ENCODE data around the gene TEX2. TPM values are rescaled to one million over a fixed set of nuclear protein-coding genes. Genes with fewer than 3 reads are reported as not detected.

The TEX2 gene
- total and polyA plus RNA-seq, 4 experiments from 2014 or later, result 7.9 to 13.1 (median 10.7) TPM

- Histone ChIP-seq H3K36me3 (ENCODE audit: insufficient read depth, low read length) (no peaks in the 10 kb centered on the region), H3K4me3 (ENCODE audit: low read length in 2 of 2) (no peak overlapping the region), H3K9me3 (ENCODE audit: control insufficient read depth in 1 of 2, low read length in 2 of 2) (no peaks in the 10 kb centered on the region), H3K27me3 (ENCODE audit: insufficient read depth, low read length) (no peaks in the 10 kb centered on the region), H3K27ac (ENCODE audit: low read depth, low read length) (no peak overlapping the region), H3K4me1 (ENCODE audit: insufficient read depth, low read length) (peaks cover 10% of the 10 kb centered on the region)
- H3K4me3 Mint-ChIP-seq, result peak overlapping the region in 1 of 8 donors; percentile 29
- DNase-seq, result no peak
- no peak overlapping the region for H3K27ac Mint-ChIP-seq
- ChIA-PET POLR2A (ENCODE audit: partially characterized antibody) (no interaction called here), CTCF (ENCODE audit: partially characterized antibody) (interaction anchor here (0.9 kb wide), 1 partner anchor 220 kb away, joined by 3 read pairs; no protein-coding TSS in a partner anchor)
- peaks cover 13 to 26% (median 17%) of the 10 kb centered on the region in 4 donors for H3K4me1 Mint-ChIP-seq
- H3K36me3 Mint-ChIP-seq, result peaks cover 5 to 21% of the 10 kb centered on the region in 2 donors
- peaks cover 0 to 7% (median 0%) of the 10 kb centered on the region in 8 donors for H3K9me3 Mint-ChIP-seq
- intact Hi-C loops (cut with micrococcal nuclease), result no loop called here
- H3K27me3 Mint-ChIP-seq, result no peaks in the 10 kb centered on the region
These were observed 62.7 kb downstream of the TEX2 start for GRCh38 chr17:64200080-64201032.

- no peak overlapping the region for H3K27ac ChIP-seq (ENCODE audit: low read depth, low read length)
- POLR2A ChIA-PET (ENCODE audit: partially characterized antibody), result no interaction called here
- Mint-ChIP-seq H3K9me3 (peaks cover 0 to 7% (median 0%) of the 10 kb centered on the region in 8 donors), H3K27ac (no peak overlapping the region), H3K27me3 (no peaks in the 10 kb centered on the region), H3K4me1 (peaks cover 12 to 24% (median 17%) of the 10 kb centered on the region in 4 donors), H3K4me3 (no peak overlapping the region), H3K36me3 (peaks cover 6 to 23% of the 10 kb centered on the region in 2 donors)
- peaks cover 10% of the 10 kb centered on the region for H3K4me1 ChIP-seq (ENCODE audit: insufficient read depth, low read length)
- CTCF ChIA-PET (ENCODE audit: partially characterized antibody), result no interaction called here
- no peaks in the 10 kb centered on the region for H3K27me3 ChIP-seq (ENCODE audit: insufficient read depth, low read length)
- no peaks in the 10 kb centered on the region for H3K9me3 ChIP-seq (ENCODE audit: control insufficient read depth in 1 of 2, low read length in 2 of 2)
- no peaks in the 10 kb centered on the region for H3K36me3 ChIP-seq (ENCODE audit: insufficient read depth, low read length)
- no peak for DNase-seq
- H3K4me3 ChIP-seq (ENCODE audit: low read length in 2 of 2), result no peak overlapping the region
- intact Hi-C loops (cut with micrococcal nuclease), result no loop called here
These were observed 64.5 kb downstream of the TEX2 start for GRCh38 chr17:64198331-64199090.

DNA sequence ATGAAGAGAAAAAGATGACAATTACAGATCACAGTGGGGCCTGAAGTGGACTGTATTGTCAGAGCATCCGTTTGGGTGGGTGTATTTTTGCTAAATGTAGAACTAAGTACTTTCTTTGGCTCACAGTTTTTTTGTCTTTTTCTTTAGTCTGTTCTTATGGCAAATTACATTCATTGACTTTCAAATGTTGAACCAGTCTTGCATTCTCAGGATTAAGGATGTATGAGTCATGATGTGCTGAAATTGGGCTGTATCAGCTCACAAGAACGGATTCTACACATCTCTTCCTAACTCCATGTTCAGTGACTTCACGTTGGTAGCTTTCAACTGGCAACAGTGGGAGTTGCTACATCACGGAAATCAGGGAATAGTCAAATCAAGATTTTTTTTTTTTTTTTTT is 66.5 kb downstream of the TEX2 start:
- ChIA-PET CTCF (ENCODE audit: partially characterized antibody) (interaction anchor here (0.6 to 0.9 kb wide), 2 partner anchors 14 to 486 kb away, joined by 3 read pairs; no protein-coding TSS in a partner anchor), POLR2A (ENCODE audit: partially characterized antibody) (no interaction called here)
- Mint-ChIP-seq H3K27me3 (no peaks in the 10 kb centered on the region), H3K4me1 (peaks cover 9 to 12% (median 11%) of the 10 kb centered on the region in 4 donors), H3K27ac (no peak overlapping the region), H3K9me3 (peaks cover 0 to 7% (median 0%) of the 10 kb centered on the region in 8 donors), H3K4me3 (no peak overlapping the region), H3K36me3 (peaks cover 19 to 36% of the 10 kb centered on the region in 2 donors)
- no peak overlapping the region for H3K27ac ChIP-seq (ENCODE audit: low read depth, low read length)
- H3K27me3 ChIP-seq (ENCODE audit: insufficient read depth, low read length), result no peaks in the 10 kb centered on the region
- DNase-seq, result no peak
- H3K4me1 ChIP-seq (ENCODE audit: insufficient read depth, low read length), result peaks cover 10% of the 10 kb centered on the region
- intact Hi-C loops (cut with micrococcal nuclease), result no loop called here
- no peak overlapping the region for H3K4me3 ChIP-seq (ENCODE audit: low read length in 2 of 2)
- no peaks in the 10 kb centered on the region for H3K9me3 ChIP-seq (ENCODE audit: control insufficient read depth in 1 of 2, low read length in 2 of 2)
- peaks cover 6% of the 10 kb centered on the region for H3K36me3 ChIP-seq (ENCODE audit: insufficient read depth, low read length)

DNA sequence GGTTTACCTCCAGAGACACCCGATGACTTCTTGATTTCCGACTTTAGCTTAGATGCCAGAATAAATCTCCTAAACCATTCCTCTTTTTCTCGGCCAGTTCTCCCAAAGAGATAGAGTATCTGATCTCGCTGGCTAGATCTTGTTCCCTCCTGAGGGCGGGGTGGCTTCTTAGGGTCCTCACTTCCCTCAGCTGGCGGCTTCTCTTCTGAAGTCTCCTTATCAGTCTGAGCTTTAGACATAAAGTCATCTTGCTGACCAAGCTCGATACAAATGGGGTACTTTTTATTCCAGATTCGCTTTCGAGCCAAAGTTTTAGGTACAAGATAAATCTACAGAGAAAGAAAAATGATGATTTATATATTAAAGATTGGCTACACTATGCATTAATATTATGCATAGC is 69.5 kb downstream of the TEX2 start:
- Mint-ChIP-seq H3K27ac (no peak overlapping the region), H3K9me3 (peaks cover 0 to 7% (median 0%) of the 10 kb centered on the region in 8 donors), H3K4me1 (no peaks in the 10 kb centered on the region), H3K36me3 (peaks cover 19 to 42% of the 10 kb centered on the region in 2 donors), H3K4me3 (no peak overlapping the region), H3K27me3 (no peaks in the 10 kb centered on the region)
- intact Hi-C loops (cut with micrococcal nuclease), result no loop called here
- Histone ChIP-seq H3K36me3 (ENCODE audit: insufficient read depth, low read length) (peaks cover 6% of the 10 kb centered on the region), H3K27me3 (ENCODE audit: insufficient read depth, low read length) (no peaks in the 10 kb centered on the region), H3K4me3 (ENCODE audit: low read length in 2 of 2) (no peak overlapping the region), H3K9me3 (ENCODE audit: control insufficient read depth in 1 of 2, low read length in 2 of 2) (no peaks in the 10 kb centered on the region), H3K4me1 (ENCODE audit: insufficient read depth, low read length) (no peaks in the 10 kb centered on the region), H3K27ac (ENCODE audit: low read depth, low read length) (no peak overlapping the region)
- POLR2A ChIA-PET (ENCODE audit: partially characterized antibody), result no interaction called here
- DNase-seq, result no peak
- CTCF ChIA-PET (ENCODE audit: partially characterized antibody), result interaction anchor here (0.7 kb wide), 1 partner anchor 127 kb away, joined by 3 read pairs; no protein-coding TSS in a partner anchor

- peaks cover 6% of the 10 kb centered on the region for H3K36me3 ChIP-seq (ENCODE audit: insufficient read depth, low read length)
- Mint-ChIP-seq H3K27ac (no peak overlapping the region), H3K36me3 (peaks cover 20 to 43% of the 10 kb centered on the region in 2 donors), H3K4me1 (no peaks in the 10 kb centered on the region), H3K27me3 (no peaks in the 10 kb centered on the region), H3K4me3 (no peak overlapping the region), H3K9me3 (peaks cover 0 to 4% (median 0%) of the 10 kb centered on the region in 8 donors)
- no peaks in the 10 kb centered on the region for H3K4me1 ChIP-seq (ENCODE audit: insufficient read depth, low read length)
- no peak for DNase-seq
- intact Hi-C loops (cut with micrococcal nuclease), result no loop called here
- CTCF ChIA-PET (ENCODE audit: partially characterized antibody), result no interaction called here
- H3K27ac ChIP-seq (ENCODE audit: low read depth, low read length), result no peak overlapping the region
- no peak overlapping the region for H3K4me3 ChIP-seq (ENCODE audit: low read length in 2 of 2)
- POLR2A ChIA-PET (ENCODE audit: partially characterized antibody), result no interaction called here
- no peaks in the 10 kb centered on the region for H3K9me3 ChIP-seq (ENCODE audit: control insufficient read depth in 1 of 2, low read length in 2 of 2)
- no peaks in the 10 kb centered on the region for H3K27me3 ChIP-seq (ENCODE audit: insufficient read depth, low read length)
These were observed 70.5 kb downstream of the TEX2 start for GRCh38 chr17:64192589-64192988.

GRCh38 chr17:64190472-64190871 is 72.6 kb downstream of the TEX2 start:
- no peaks in the 10 kb centered on the region for H3K4me1 ChIP-seq (ENCODE audit: insufficient read depth, low read length)
- Mint-ChIP-seq H3K9me3 (no peaks in the 10 kb centered on the region), H3K4me3 (no peak overlapping the region), H3K36me3 (peaks cover 30 to 43% of the 10 kb centered on the region in 2 donors), H3K4me1 (no peaks in the 10 kb centered on the region), H3K27me3 (no peaks in the 10 kb centered on the region), H3K27ac (peak overlapping the region in 1 of 7 donors; percentile 37)
- no peaks in the 10 kb centered on the region for H3K9me3 ChIP-seq (ENCODE audit: control insufficient read depth in 1 of 2, low read length in 2 of 2)
- H3K27me3 ChIP-seq (ENCODE audit: insufficient read depth, low read length), result no peaks in the 10 kb centered on the region
- H3K27ac ChIP-seq (ENCODE audit: low read depth, low read length), result no peak overlapping the region
- intact Hi-C loops (cut with micrococcal nuclease), result no loop called here
- CTCF ChIA-PET (ENCODE audit: partially characterized antibody), result no interaction called here
- POLR2A ChIA-PET (ENCODE audit: partially characterized antibody), result no interaction called here
- H3K4me3 ChIP-seq (ENCODE audit: low read length in 2 of 2), result no peak overlapping the region
- peaks cover 6% of the 10 kb centered on the region for H3K36me3 ChIP-seq (ENCODE audit: insufficient read depth, low read length)
- DNase-seq, result no peak

GRCh38 chr17:64188088-64188487 is 75.0 kb downstream of the TEX2 start:
- Mint-ChIP-seq H3K9me3 (no peaks in the 10 kb centered on the region), H3K27me3 (no peaks in the 10 kb centered on the region), H3K4me3 (no peak overlapping the region), H3K36me3 (peaks cover 25 to 42% of the 10 kb centered on the region in 2 donors), H3K4me1 (peaks cover 0 to 7% (median 5%) of the 10 kb centered on the region in 4 donors), H3K27ac (peak overlapping the region in 1 of 7 donors; percentile 53)
- DNase-seq, result no peak
- intact Hi-C loops (cut with micrococcal nuclease), result no loop called here
- no peaks in the 10 kb centered on the region for H3K27me3 ChIP-seq (ENCODE audit: insufficient read depth, low read length)
- CTCF ChIA-PET (ENCODE audit: partially characterized antibody), result interaction anchor here (0.7 kb wide), 1 partner anchor 133 kb away, joined by 3 read pairs; no protein-coding TSS in a partner anchor
- POLR2A ChIA-PET (ENCODE audit: partially characterized antibody), result no interaction called here
- peaks cover 6% of the 10 kb centered on the region for H3K36me3 ChIP-seq (ENCODE audit: insufficient read depth, low read length)
- no peak overlapping the region for H3K27ac ChIP-seq (ENCODE audit: low read depth, low read length)
- H3K4me3 ChIP-seq (ENCODE audit: low read length in 2 of 2), result no peak overlapping the region
- no peaks in the 10 kb centered on the region for H3K9me3 ChIP-seq (ENCODE audit: control insufficient read depth in 1 of 2, low read length in 2 of 2)
- H3K4me1 ChIP-seq (ENCODE audit: insufficient read depth, low read length), result no peaks in the 10 kb centered on the region
